ENCODE results near the gene NEUROD1. TPM values are rescaled to one million over a fixed set of nuclear protein-coding genes. Genes with fewer than 3 reads are reported as not detected.

The NEUROD1 gene
- total and polyA plus RNA-seq, 11 donors = not detected

DNA sequence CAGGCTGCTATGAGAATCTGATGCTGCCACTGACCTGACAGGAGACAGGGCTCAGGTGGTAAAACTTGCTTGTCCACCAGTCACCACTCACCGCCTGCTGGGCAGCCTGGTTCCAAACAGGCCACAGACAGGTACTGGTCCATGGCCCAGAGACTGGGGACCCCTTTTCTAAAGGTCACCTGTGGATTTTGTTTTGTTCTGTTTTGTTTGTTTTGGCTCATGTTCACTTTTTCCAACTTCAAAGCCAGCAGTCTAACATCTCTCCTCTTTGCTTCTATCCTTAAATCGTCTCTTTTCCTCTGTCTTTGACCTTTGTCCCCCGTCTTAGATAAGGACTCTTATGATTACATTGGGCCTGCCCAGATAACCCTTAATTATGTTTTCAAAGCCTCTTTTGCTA is 20.1 kb downstream of the NEUROD1 start:
- ATAC-seq = no peak
- peaks cover 0 to 4% (median 0%) of the 10 kb centered on the region in 12 donors for H3K9me3 ChIP-seq
- H3K27me3 ChIP-seq = peaks cover 0 to 48% (median 31%) of the 10 kb centered on the region in 9 donors
- intact Hi-C loops (cut with DNase I) = no loop called here
- TF ChIP-seq POLR2A (IDR thresholded peaks at IDR 0.05) = no peak
- TF ChIP-seq, protein P1, sequence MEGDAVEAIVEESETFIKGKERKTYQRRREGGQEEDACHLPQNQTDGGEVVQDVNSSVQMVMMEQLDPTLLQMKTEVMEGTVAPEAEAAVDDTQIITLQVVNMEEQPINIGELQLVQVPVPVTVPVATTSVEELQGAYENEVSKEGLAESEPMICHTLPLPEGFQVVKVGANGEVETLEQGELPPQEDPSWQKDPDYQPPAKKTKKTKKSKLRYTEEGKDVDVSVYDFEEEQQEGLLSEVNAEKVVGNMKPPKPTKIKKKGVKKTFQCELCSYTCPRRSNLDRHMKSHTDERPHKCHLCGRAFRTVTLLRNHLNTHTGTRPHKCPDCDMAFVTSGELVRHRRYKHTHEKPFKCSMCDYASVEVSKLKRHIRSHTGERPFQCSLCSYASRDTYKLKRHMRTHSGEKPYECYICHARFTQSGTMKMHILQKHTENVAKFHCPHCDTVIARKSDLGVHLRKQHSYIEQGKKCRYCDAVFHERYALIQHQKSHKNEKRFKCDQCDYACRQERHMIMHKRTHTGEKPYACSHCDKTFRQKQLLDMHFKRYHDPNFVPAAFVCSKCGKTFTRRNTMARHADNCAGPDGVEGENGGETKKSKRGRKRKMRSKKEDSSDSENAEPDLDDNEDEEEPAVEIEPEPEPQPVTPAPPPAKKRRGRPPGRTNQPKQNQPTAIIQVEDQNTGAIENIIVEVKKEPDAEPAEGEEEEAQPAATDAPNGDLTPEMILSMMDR (IDR thresholded peaks at IDR 0.05) = no peak
- no peak for DNase-seq
- peaks cover 0 to 10% (median 5%) of the 10 kb centered on the region in 12 donors for H3K4me1 ChIP-seq
- 40 to 51% (median 46%) methylated on average over 3 of the region's 3 CpGs for WGBS, 4 donors
- no peak overlapping the region for H3K27ac ChIP-seq
- no peak overlapping the region for H3K4me3 ChIP-seq
- H3K36me3 ChIP-seq = no peaks in the 10 kb centered on the region

DNA sequence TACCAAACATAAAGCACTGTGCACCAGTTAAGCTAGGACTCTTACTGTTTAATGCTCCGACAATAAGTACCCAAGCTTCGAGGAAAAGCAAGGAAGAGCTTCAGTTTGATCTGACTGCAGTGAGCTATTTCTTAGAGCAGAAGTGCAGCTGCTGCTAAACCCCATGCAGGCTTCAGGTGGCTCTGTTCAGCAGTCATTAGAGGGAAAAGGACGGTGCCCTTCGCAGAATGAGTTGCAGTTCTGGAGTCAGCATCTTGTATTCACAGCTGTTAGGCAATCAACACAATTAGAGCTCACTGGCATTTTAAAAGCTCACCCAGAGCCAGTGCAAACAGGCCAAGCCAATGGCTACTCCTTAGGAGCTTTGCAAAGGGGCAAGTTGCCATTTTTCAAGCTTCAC is 21.9 kb downstream of the NEUROD1 start:
- DNase-seq = no peak
- Histone ChIP-seq H3K36me3 (no peaks in the 10 kb centered on the region), H3K27me3 (peaks cover 0 to 48% (median 31%) of the 10 kb centered on the region in 9 donors), H3K27ac (no peak overlapping the region), H3K4me1 (peaks cover 0 to 10% (median 5%) of the 10 kb centered on the region in 12 donors), H3K9me3 (no peaks in the 10 kb centered on the region), H3K4me3 (no peak overlapping the region)
- no peak for ATAC-seq
- TF ChIP-seq, protein P1 (IDR thresholded peaks at IDR 0.05) = no peak
- no peak for TF ChIP-seq POLR2A (IDR thresholded peaks at IDR 0.05)
- intact Hi-C loops (cut with DNase I) = no loop called here
- 41 to 55% (median 48%) methylated on average over 4 of the region's 4 CpGs for WGBS, 4 donors

DNA sequence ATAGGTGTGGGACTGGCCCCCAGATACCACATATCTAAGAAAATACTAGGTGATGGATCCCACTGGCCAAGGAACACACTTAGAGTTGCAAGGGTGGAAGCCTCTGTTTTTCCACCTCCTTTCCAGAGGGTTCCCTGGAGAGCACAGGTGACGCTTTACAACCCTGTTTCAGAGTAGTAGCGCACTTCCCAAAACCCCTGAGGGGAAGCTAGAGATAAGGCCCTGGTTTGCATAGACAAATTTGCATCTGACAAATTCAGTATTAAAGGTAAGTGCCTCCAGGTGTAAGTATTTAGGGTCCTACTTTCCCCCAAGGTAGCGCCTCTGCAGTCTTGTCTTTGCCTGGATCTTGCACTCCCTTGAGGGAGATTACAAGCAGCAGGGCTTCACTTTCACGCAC is 22.9 kb downstream of the NEUROD1 start:
- intact Hi-C loops (cut with DNase I) = no loop called here
- H3K36me3 ChIP-seq = no peaks in the 10 kb centered on the region
- H3K27ac ChIP-seq = no peak overlapping the region
- TF ChIP-seq, protein P1 (IDR thresholded peaks at IDR 0.05) = no peak
- TF ChIP-seq POLR2A (IDR thresholded peaks at IDR 0.05) = no peak
- peak overlapping the region in 8 of 12 donors; percentile 37 to 63 (median 48) for H3K4me3 ChIP-seq
- no peak for DNase-seq
- peaks cover 0 to 48% (median 31%) of the 10 kb centered on the region in 9 donors for H3K27me3 ChIP-seq
- peaks cover 0 to 10% (median 5%) of the 10 kb centered on the region in 12 donors for H3K4me1 ChIP-seq
- 40 to 52% (median 44%) methylated on average over 4 of the region's 4 CpGs for WGBS, 4 donors
- ATAC-seq = no peak
- no peaks in the 10 kb centered on the region for H3K9me3 ChIP-seq

DNA sequence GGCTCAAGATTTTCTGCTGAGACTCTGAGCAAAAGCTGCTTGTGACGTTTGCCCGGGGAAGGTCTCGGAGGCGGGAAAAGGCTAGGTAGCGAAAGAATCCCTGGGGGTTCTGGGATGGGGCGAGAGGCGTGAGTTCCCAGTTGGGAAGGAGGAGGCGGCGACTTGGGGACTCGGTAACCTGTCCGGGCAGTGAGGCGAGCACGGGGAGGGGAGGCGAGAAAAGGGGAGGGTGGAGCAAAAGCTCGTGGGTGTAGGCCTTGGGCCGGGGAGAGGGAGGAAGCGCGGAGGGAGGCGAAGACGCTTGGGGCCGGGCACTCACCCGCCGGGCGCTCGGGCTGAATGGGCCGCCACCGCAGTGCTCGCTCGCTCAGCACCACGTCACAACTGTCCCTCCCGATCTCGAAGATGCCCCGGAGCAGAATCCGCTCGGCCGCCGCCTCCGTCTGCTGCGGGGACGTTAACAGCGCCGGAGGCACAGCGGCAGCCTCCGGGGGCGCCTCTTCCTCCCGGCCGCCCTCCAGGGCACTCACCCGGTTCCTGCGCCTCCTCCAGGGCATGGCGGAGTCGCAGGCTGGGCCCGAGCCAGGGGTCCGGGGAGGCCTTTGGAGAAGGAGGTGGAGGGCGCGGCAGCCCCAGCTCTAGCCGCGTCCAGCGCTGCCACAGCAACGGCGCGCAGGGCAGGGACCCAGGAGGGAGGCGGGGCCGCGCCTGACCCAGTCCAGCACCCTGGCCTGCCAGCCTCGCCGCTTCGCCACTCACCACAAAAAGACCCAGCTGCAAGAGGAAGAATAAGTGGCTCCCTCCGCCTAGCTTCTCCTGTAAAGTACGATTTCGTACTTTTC is 23.6 kb downstream of the NEUROD1 start, which contains the start of gene CERKL:
TSS of gene CERKL (minus strand) at position 656 of the 842 bp plus-strand sequence. CDS start at position 557, 99 bp downstream.
- peak in 4 of 5 donors; percentile 11 to 66 (median 29) for DNase-seq

More for the DNA sequence above, 23.6 kb downstream of the NEUROD1 start, which contains the start of gene CERKL:
- TF ChIP-seq POLR2A (IDR thresholded peaks at IDR 0.05) = no peak
- TF ChIP-seq, protein P1 (IDR thresholded peaks at IDR 0.05) = no peak
- Histone ChIP-seq H3K4me1 (peaks cover 0 to 10% (median 5%) of the 10 kb centered on the region in 12 donors), H3K9me3 (no peaks in the 10 kb centered on the region), H3K27ac (no peak within 1 kb of the TSS), H3K4me3 (peak within 1 kb of the TSS; percentile 23 to 63 (median 48)), H3K27me3 (peaks cover 0 to 48% (median 31%) of the 10 kb centered on the region in 9 donors), H3K36me3 (no peaks in the 10 kb centered on the region)
- intact Hi-C loops (cut with DNase I) = no loop called here
- WGBS, 4 donors = 2% methylated on average over 41 to 70 of the region's 70 CpGs
- peak in 3 of 4 donors; percentile 57 to 83 (median 81) for ATAC-seq

Measured in heart left ventricle (tissue), 16 donors.